ENCODE measurements around the gene RIF1.
"Not testable (repeated sequence)": the region's sequence is repeated elsewhere in the genome, so short reads cannot be mapped to it uniquely, and the experiment has no call there.

The RIF1 gene

DNA sequence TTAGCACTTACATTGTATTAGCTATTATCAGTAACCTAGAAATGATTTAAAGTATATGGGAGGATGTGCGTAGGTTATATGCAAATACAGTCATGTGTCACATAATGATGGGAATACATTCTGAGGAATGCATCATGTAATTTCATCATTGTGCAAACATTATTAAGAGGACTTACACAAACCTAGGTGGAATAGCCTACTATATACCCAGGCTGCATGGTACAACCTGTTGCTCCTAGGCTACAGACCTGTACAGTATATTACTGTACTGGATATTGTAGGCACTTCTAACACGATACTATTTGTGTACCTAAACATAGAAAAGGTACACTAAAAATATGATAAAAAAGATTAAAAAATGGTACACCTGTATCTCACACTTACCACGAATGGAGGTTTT, 7.9 kb downstream of the RIF1 start:
- Histone ChIP-seq H3K4ac (ENCODE audit: low read depth, low read length) (no peak overlapping the region), H3K9me3 (ENCODE audit: insufficient read depth, low read depth, low read length) (no peaks in the 10 kb centered on the region)
- no peak for DNase-seq

DNA sequence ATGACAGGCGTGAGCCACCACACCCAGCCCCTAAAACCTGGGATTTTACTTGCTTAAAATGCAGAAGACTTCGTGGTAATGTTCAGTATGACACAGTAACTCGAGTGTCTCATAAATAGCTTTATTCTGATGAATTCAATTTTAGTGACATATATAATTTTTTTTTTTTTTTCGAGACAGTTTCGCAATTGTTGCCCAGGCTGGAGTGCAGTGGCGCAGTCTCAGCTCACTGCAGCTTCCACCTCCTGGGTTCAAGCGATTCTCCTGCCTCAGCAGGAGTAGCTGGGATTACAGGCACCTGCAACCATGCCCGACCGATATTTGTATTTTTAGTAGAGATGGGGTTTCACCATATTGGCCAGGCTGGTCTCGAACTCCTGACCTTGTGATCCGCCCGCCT, 12.0 kb downstream of the RIF1 start:
- not testable (repeated sequence) for H3K4ac ChIP-seq (ENCODE audit: low read depth, low read length); H3K4me2 ChIP-seq (ENCODE audit: low read length); H3K27me3 ChIP-seq (ENCODE audit: insufficient read depth, low read length); H3K9ac ChIP-seq (ENCODE audit: low read length); H3K4me1 ChIP-seq (ENCODE audit: control insufficient read depth in 1 of 2, insufficient read depth in 2 of 2, low read length in 2 of 2); H2AK5ac ChIP-seq (ENCODE audit: low read length); H4K8ac ChIP-seq (ENCODE audit: low read depth, low read length); H3K79me2 ChIP-seq (ENCODE audit: control insufficient read depth, insufficient read depth, low read length, poor library complexity); H3K4me3 ChIP-seq (ENCODE audit: low read depth, low read length); H3K79me1 ChIP-seq (ENCODE audit: low read length); H3K18ac ChIP-seq (ENCODE audit: low read length); H3K14ac ChIP-seq (ENCODE audit: low read length); H2AFZ ChIP-seq (ENCODE audit: insufficient read depth, low read length, poor library complexity); DNase-seq; H3K27ac ChIP-seq (ENCODE audit: low read depth, low read length); H2BK5ac ChIP-seq (ENCODE audit: low read depth, low read length, poor library complexity); H3K23ac ChIP-seq (ENCODE audit: low read length); H4K91ac ChIP-seq (ENCODE audit: low read depth, low read length); H3K9me3 ChIP-seq (ENCODE audit: insufficient read depth, low read depth, low read length); H2BK12ac ChIP-seq (ENCODE audit: low read length); H2BK120ac ChIP-seq (ENCODE audit: insufficient read depth, low read length, poor library complexity); H4K12ac ChIP-seq (ENCODE audit: low read depth, low read length)
- no CpG with 5 or more reads among the region's 12 CpGs for WGBS (ENCODE audit: extremely low coverage, insufficient coverage, insufficient read length)
- H3K36me3 ChIP-seq (ENCODE audit: control insufficient read depth in 1 of 2, insufficient read depth in 2 of 2, low read length in 2 of 2): peaks cover 21 to 42% of the 10 kb centered on the region in 2 experiments

More for the DNA sequence above, 7.9 kb downstream of the RIF1 start:
- Histone ChIP-seq H3K79me2 (ENCODE audit: control insufficient read depth, insufficient read depth, low read length, poor library complexity) (no peaks in the 10 kb centered on the region), H4K8ac (ENCODE audit: low read depth, low read length) (no peak overlapping the region), H2AFZ (ENCODE audit: insufficient read depth, low read length, poor library complexity) (no peak overlapping the region), H3K14ac (ENCODE audit: low read length) (no peak overlapping the region), H3K23ac (ENCODE audit: low read length) (no peak overlapping the region), H2BK5ac (ENCODE audit: low read depth, low read length, poor library complexity) (no peak overlapping the region), H3K4me1 (ENCODE audit: control insufficient read depth in 1 of 2, insufficient read depth in 2 of 2, low read length in 2 of 2) (no peaks in the 10 kb centered on the region), H3K27ac (ENCODE audit: low read depth, low read length) (no peak overlapping the region), H3K4me2 (ENCODE audit: low read length) (no peak overlapping the region), H2BK120ac (ENCODE audit: insufficient read depth, low read length, poor library complexity) (no peak overlapping the region), H2BK12ac (ENCODE audit: low read length) (no peak overlapping the region), H3K79me1 (ENCODE audit: low read length) (no peaks in the 10 kb centered on the region), H3K18ac (ENCODE audit: low read length) (no peak overlapping the region), H2AK5ac (ENCODE audit: low read length) (no peak overlapping the region), H4K91ac (ENCODE audit: low read depth, low read length) (no peak overlapping the region), H3K36me3 (ENCODE audit: control insufficient read depth in 1 of 2, insufficient read depth in 2 of 2, low read length in 2 of 2) (peaks cover 28 to 46% of the 10 kb centered on the region in 2 experiments), H3K9ac (ENCODE audit: low read length) (no peak overlapping the region), H3K27me3 (ENCODE audit: insufficient read depth, low read length) (no peaks in the 10 kb centered on the region), H3K4me3 (ENCODE audit: low read depth, low read length) (no peak overlapping the region), H4K12ac (ENCODE audit: low read depth, low read length) (no peak overlapping the region)
- no CpG with 5 or more reads among the region's 3 CpGs for WGBS (ENCODE audit: extremely low coverage, insufficient coverage, insufficient read length)

DNA sequence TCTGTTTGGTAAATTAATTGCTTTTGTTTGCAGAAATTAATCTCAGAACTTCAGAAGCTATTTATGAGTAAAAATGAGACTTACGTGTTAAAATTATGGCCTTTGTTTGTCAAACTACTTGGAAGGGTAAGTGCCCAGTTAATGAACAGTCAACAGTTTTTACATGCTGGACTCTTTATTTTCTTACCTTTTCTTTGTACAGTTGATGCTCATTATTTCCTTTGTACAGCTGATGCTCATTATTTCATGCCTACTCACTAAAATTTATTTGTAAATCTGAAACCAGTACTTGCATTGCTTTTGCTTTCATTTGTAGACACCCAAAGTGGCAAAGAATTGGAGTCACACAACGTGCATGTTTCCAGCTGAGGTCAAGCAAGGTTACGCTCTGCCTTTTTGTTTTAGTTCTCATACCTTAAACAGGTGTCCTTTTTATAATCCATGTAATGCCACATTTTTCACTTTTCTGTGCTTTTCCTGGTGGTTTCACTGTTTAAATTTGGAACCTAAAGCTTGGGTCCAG, 13.3 kb downstream of the RIF1 start:
- Histone ChIP-seq H3K36me3 (ENCODE audit: control insufficient read depth in 1 of 2, insufficient read depth in 2 of 2, low read length in 2 of 2) (peaks cover 24 to 44% of the 10 kb centered on the region in 2 experiments), H3K27me3 (ENCODE audit: insufficient read depth, low read length) (no peaks in the 10 kb centered on the region), H2BK12ac (ENCODE audit: low read length) (no peak overlapping the region), H3K79me2 (ENCODE audit: control insufficient read depth, insufficient read depth, low read length, poor library complexity) (no peaks in the 10 kb centered on the region), H3K23ac (ENCODE audit: low read length) (no peak overlapping the region), H3K18ac (ENCODE audit: low read length) (no peak overlapping the region), H3K4ac (ENCODE audit: low read depth, low read length) (no peak overlapping the region), H4K12ac (ENCODE audit: low read depth, low read length) (no peak overlapping the region), H2BK120ac (ENCODE audit: insufficient read depth, low read length, poor library complexity) (no peak overlapping the region), H3K4me1 (ENCODE audit: control insufficient read depth in 1 of 2, insufficient read depth in 2 of 2, low read length in 2 of 2) (no peaks in the 10 kb centered on the region), H3K9ac (ENCODE audit: low read length) (no peak overlapping the region), H3K4me2 (ENCODE audit: low read length) (no peak overlapping the region), H3K9me3 (ENCODE audit: insufficient read depth, low read depth, low read length) (no peaks in the 10 kb centered on the region), H2AK5ac (ENCODE audit: low read length) (no peak overlapping the region), H2AFZ (ENCODE audit: insufficient read depth, low read length, poor library complexity) (no peak overlapping the region), H3K14ac (ENCODE audit: low read length) (no peak overlapping the region), H3K4me3 (ENCODE audit: low read depth, low read length) (no peak overlapping the region), H2BK5ac (ENCODE audit: low read depth, low read length, poor library complexity) (no peak overlapping the region), H3K27ac (ENCODE audit: low read depth, low read length) (no peak overlapping the region), H3K79me1 (ENCODE audit: low read length) (no peaks in the 10 kb centered on the region), H4K8ac (ENCODE audit: low read depth, low read length) (no peak overlapping the region), H4K91ac (ENCODE audit: low read depth, low read length) (no peak overlapping the region)
- no CpG with 5 or more reads among the region's 3 CpGs for WGBS (ENCODE audit: extremely low coverage, insufficient coverage, insufficient read length)
- no peak for DNase-seq

DNA sequence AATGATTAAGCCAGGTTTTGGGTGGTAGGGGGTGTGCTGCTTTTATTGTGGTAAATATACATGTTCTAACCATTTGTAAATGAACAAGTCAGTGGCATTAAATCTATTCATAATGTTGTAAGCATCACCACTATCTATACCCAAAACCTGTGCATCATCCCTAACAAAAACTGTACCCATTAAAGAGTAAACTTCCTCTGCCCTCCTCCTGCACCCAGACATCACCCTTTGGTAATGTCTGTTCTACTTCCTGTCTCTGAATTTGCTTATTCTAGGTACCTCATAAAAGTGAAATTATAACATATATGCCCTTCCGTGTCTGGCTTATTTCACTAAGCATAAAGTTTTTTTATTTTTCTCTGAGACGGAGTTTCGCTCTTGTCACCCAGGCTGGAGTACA, 14.1 kb downstream of the RIF1 start:
- H4K91ac ChIP-seq (ENCODE audit: low read depth, low read length): no peak overlapping the region
- H3K79me2 ChIP-seq (ENCODE audit: control insufficient read depth, insufficient read depth, low read length, poor library complexity): no peaks in the 10 kb centered on the region

More for the DNA sequence above, 14.1 kb downstream of the RIF1 start:
- no peaks in the 10 kb centered on the region for H3K9me3 ChIP-seq (ENCODE audit: insufficient read depth, low read depth, low read length)
- H3K79me1 ChIP-seq (ENCODE audit: low read length): no peaks in the 10 kb centered on the region
- no peak overlapping the region for H2BK120ac ChIP-seq (ENCODE audit: insufficient read depth, low read length, poor library complexity)
- DNase-seq: no peak
- H2AFZ ChIP-seq (ENCODE audit: insufficient read depth, low read length, poor library complexity): no peak overlapping the region
- WGBS (ENCODE audit: extremely low coverage, insufficient coverage, insufficient read length): no CpG with 5 or more reads among the region's 3 CpGs
- no peak overlapping the region for H3K18ac ChIP-seq (ENCODE audit: low read length)
- H3K4me2 ChIP-seq (ENCODE audit: low read length): no peak overlapping the region
- H3K14ac ChIP-seq (ENCODE audit: low read length): no peak overlapping the region
- H3K27me3 ChIP-seq (ENCODE audit: insufficient read depth, low read length): no peaks in the 10 kb centered on the region
- no peak overlapping the region for H3K27ac ChIP-seq (ENCODE audit: low read depth, low read length)
- H4K8ac ChIP-seq (ENCODE audit: low read depth, low read length): no peak overlapping the region
- H2BK12ac ChIP-seq (ENCODE audit: low read length): no peak overlapping the region
- peaks cover 22 to 38% of the 10 kb centered on the region in 2 experiments for H3K36me3 ChIP-seq (ENCODE audit: control insufficient read depth in 1 of 2, insufficient read depth in 2 of 2, low read length in 2 of 2)
- H3K4me1 ChIP-seq (ENCODE audit: control insufficient read depth in 1 of 2, insufficient read depth in 2 of 2, low read length in 2 of 2): no peaks in the 10 kb centered on the region
- H2AK5ac ChIP-seq (ENCODE audit: low read length): no peak overlapping the region
- no peak overlapping the region for H3K9ac ChIP-seq (ENCODE audit: low read length)
- no peak overlapping the region for H3K4me3 ChIP-seq (ENCODE audit: low read depth, low read length)
- no peak overlapping the region for H3K23ac ChIP-seq (ENCODE audit: low read length)
- no peak overlapping the region for H2BK5ac ChIP-seq (ENCODE audit: low read depth, low read length, poor library complexity)
- H4K12ac ChIP-seq (ENCODE audit: low read depth, low read length): no peak overlapping the region
- no peak overlapping the region for H3K4ac ChIP-seq (ENCODE audit: low read depth, low read length)

Data from trophoblast cell (in vitro differentiated cells and primary cell).